K562 (cell line): ENCODE data around the gene GYS1. TPM values are rescaled to one million over a fixed set of nuclear protein-coding genes. Genes with fewer than 3 reads are reported as not detected.
"Not testable (repeated sequence)": the region's sequence is repeated elsewhere in the genome, so short reads cannot be mapped to it uniquely, and the experiment has no call there.

ENCODE experiments used
- ZBTB40 ChIP-seq, 2 experiments: fragments of 450-650 bp in 1 of 2; sonication (generic) in 1 of 2; formaldehyde crosslinking in 1 of 2; IDR thresholded peaks; 2 replicates each; pipeline versions ENCODE4 v1.7.1 to v1.9.0; 2016 to 2022; ENCODE audit warnings: inconsistent platforms in 1 of 2, mild to moderate bottlenecking in 1 of 2, missing genetic modification reagents in 1 of 2
- polyA plus RNA-seq, 8 experiments: library from polyadenylated mRNA; depleted of rRNA in 4 of 8; stranded (reverse) in 5 of 8; unstranded in 3 of 8; fragments of >200 nt; fragmentation: Nextera tagmentation in 2 of 8; fragmentation: Illumina TruSeq in 1 of 8; extraction: Ambion mirVana in 2 of 8; extraction: Trizol in 1 of 8; gene quantifications; 2 replicates each; pipeline versions ENCODE4 v1.2.1 to v1.2.3, GENCODE V29; 2011 to 2014; ENCODE audit warnings: inconsistent platforms in 1 of 8, missing spikeins in 1 of 8
- total RNA-seq, 7 experiments: library from RNA; depleted of rRNA in 6 of 7; stranded (reverse); fragments of >200 nt in 6 of 7; fragmentation: Illumina TruSeq in 2 of 7; extraction: Trizol in 2 of 7; gene quantifications; 2 replicates each; pipeline versions ENCODE4 v1.2.1 to v1.2.3, GENCODE V29; 2011 to 2021; ENCODE audit warnings: low replicate concordance in 1 of 7

GYS1 gene
- total and polyA plus RNA-seq, 9 of the 15 experiments (the other 6 are each of a cell fraction or from before 2014, with no cell fraction given) = 1.9 to 31.1 (median 15.2) TPM

DNA sequence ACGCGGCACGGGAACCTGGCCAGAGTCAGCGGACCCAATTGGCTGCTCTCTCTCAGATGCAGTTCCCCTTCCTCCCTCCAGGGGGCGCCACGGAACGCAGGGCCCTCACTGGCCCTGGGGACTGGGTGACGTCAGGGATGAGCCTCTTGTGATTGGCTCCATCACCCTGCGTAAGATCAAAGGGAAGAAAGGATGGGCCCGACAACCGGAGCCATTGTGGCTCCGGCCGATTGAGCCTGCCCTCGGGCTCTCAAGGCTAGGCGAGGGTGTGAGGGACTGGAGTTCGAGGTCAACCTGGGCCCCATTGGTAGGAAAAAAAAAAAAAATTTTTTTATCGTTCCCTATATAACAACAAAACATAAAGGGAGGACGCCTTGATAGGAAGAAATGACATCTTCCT, 43.7 kb upstream of the GYS1 start, which contains the start of gene CGB1 (continued):
- peak; percentile 72 for TF ChIP-seq ZBTB40 (IDR thresholded peaks at IDR 0.05)
- TF ChIP-seq ZBTB40 (CRISPR knock-in tag; IDR thresholded peaks at IDR 0.05) = not testable (repeated sequence)
